K562 (cell line): ENCODE data around the gene FBXO28.

Experiments used
- ARNT ChIP-seq, 2 experiments: fragments of 450-650 bp; IDR thresholded peaks; 2 replicates each; pipeline ENCODE4 v1.6.1; 2016; ENCODE audit warnings: mild to moderate bottlenecking in 1 of 2
- ATF7 ChIP-seq: fragments of 450-650 bp; IDR thresholded peaks from 2 replicates; pipeline ENCODE4 v1.7.1; 2014; ENCODE audit warnings: mild to moderate bottlenecking, moderate library complexity
- CAMTA2 ChIP-seq: fragments of 250-450 bp; sonication (Bioruptor Pico); conservative IDR thresholded peaks from 2 replicates; pipeline ENCODE4 v1.5.1; 2022
- CREM ChIP-seq: IDR thresholded peaks from 2 replicates; pipeline ENCODE4 v1.6.1; 2014; ENCODE audit warnings: antibody characterized with exemption, low read depth
- CTCF ChIP-seq, 3 experiments: IDR thresholded peaks in 2 of 3; conservative IDR thresholded peaks in 1 of 3; 2 replicates each; pipeline ENCODE4 v1.5.1; 2011 to 2012; ENCODE audit warnings: low read length in 3 of 3, mild to moderate bottlenecking in 3 of 3, control low read depth in 2 of 3, improper control_type of control experiment in 1 of 3, inconsistent platforms in 1 of 3, low read depth in 1 of 3, mixed read lengths in 1 of 3, moderate library complexity in 1 of 3; ENCODE audit not compliant: insufficient read depth in 2 of 3
- GATA2 ChIP-seq: sonication (generic); formaldehyde crosslinking; IDR thresholded peaks from 2 replicates; pipeline ENCODE4 v1.4.0; 2020; ENCODE audit warnings: mild to moderate bottlenecking, missing genetic modification reagents
- MAFF ChIP-seq: IDR thresholded peaks from 2 replicates; pipeline ENCODE4 v1.6.1; 2012; ENCODE audit warnings: low read length, improper control_type of control experiment
- MYC ChIP-seq, 2 experiments: fragments of 250-450 bp in 1 of 2; sonication (Bioruptor Pico) in 1 of 2; IDR thresholded peaks; 2 replicates each; pipeline versions ENCODE4 v1.5.1 to v1.6.1; 2012 to 2021; ENCODE audit warnings: low read depth in 2 of 2, borderline replicate concordance in 1 of 2, improper control_type of control experiment in 1 of 2, low read length in 1 of 2, mild to moderate bottlenecking in 1 of 2, moderate library complexity in 1 of 2
- POLR2A ChIP-seq: fragments of 450-650 bp; conservative IDR thresholded peaks from 2 replicates; pipeline ENCODE4 v1.6.1; 2016
- SIRT6 ChIP-seq: IDR thresholded peaks from one replicate; pipeline ENCODE4 v1.6.1; 2012; ENCODE audit warnings: low read depth, mild to moderate bottlenecking, control low read depth, inconsistent platforms, low read length, moderate library complexity
- TRIM28 ChIP-seq: fragments of 450-650 bp; IDR thresholded peaks from 2 replicates; pipeline ENCODE4 v1.6.1; 2017
- ZKSCAN8 ChIP-seq: fragments of 200-800 bp; sonication (Bioruptor generic); IDR thresholded peaks from 2 replicates; pipeline ENCODE4 v1.6.1; 2016; ENCODE audit warnings: missing genetic modification characterization, missing compliant biosample characterization
- ZNF124 ChIP-seq: sonication (generic); formaldehyde crosslinking; IDR thresholded peaks from 2 replicates; pipeline ENCODE4 v1.8.1; 2022; ENCODE audit warnings: missing genetic modification reagents
- TF ChIP-seq, protein P1 (sequence below): sonication (generic); formaldehyde crosslinking; IDR thresholded peaks from 2 replicates; pipeline ENCODE4 v1.8.0; 2022; ENCODE audit warnings: mild to moderate bottlenecking, missing genetic modification reagents

DNA sequence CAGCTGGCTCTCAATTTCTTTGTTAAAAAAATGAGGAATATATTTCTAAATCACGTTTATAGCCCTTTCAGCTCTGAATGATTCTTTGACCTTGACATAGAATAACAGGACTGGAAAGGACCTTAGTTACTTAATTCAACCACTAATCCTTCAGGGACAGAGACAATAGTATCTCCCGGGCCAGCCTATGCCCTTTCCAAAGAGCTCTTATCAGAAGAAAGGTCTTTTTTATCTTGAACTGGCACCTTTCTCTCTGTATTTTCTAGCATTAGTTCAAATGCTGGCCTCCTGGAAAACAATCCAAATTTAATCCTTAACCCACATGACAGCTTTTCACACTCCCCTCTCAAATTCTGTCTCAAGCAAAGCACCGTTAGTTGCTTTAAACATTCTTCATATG, 44.8 kb upstream of the FBXO28 start:
- no peak for TF ChIP-seq ZKSCAN8
- TF ChIP-seq, protein P1, sequence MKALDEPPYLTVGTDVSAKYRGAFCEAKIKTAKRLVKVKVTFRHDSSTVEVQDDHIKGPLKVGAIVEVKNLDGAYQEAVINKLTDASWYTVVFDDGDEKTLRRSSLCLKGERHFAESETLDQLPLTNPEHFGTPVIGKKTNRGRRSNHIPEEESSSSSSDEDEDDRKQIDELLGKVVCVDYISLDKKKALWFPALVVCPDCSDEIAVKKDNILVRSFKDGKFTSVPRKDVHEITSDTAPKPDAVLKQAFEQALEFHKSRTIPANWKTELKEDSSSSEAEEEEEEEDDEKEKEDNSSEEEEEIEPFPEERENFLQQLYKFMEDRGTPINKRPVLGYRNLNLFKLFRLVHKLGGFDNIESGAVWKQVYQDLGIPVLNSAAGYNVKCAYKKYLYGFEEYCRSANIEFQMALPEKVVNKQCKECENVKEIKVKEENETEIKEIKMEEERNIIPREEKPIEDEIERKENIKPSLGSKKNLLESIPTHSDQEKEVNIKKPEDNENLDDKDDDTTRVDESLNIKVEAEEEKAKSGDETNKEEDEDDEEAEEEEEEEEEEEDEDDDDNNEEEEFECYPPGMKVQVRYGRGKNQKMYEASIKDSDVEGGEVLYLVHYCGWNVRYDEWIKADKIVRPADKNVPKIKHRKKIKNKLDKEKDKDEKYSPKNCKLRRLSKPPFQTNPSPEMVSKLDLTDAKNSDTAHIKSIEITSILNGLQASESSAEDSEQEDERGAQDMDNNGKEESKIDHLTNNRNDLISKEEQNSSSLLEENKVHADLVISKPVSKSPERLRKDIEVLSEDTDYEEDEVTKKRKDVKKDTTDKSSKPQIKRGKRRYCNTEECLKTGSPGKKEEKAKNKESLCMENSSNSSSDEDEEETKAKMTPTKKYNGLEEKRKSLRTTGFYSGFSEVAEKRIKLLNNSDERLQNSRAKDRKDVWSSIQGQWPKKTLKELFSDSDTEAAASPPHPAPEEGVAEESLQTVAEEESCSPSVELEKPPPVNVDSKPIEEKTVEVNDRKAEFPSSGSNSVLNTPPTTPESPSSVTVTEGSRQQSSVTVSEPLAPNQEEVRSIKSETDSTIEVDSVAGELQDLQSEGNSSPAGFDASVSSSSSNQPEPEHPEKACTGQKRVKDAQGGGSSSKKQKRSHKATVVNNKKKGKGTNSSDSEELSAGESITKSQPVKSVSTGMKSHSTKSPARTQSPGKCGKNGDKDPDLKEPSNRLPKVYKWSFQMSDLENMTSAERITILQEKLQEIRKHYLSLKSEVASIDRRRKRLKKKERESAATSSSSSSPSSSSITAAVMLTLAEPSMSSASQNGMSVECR (CRISPR knock-in tag) = no peak
- TF ChIP-seq GATA2 (CRISPR knock-in tag) = no peak
- no peak for TF ChIP-seq CAMTA2 (CRISPR knock-in tag)
- TF ChIP-seq MYC (IDR thresholded peaks at IDR 0.05; ENCODE audit: low read depth, low read length) = no peak
- TF ChIP-seq MYC (CRISPR knock-in tag; IDR thresholded peaks at IDR 0.05; ENCODE audit: borderline replicate concordance, low read depth) = no peak
- TF ChIP-seq MAFF = no peak
- TF ChIP-seq ARNT (IDR thresholded peaks at IDR 0.05) = no peak
- TF ChIP-seq TRIM28 = no peak
- TF ChIP-seq ATF7 = no peak
- TF ChIP-seq POLR2A = no peak
- no peak for TF ChIP-seq ZNF124
- no peak for TF ChIP-seq CTCF (IDR thresholded peaks at IDR 0.05 in 2 of 3, conservative IDR thresholded peaks at IDR 0.05 in 1 of 3; ENCODE audit: insufficient read depth in 2 of 3, low read depth in 1 of 3, low read length in 3 of 3)
- no peak for TF ChIP-seq SIRT6
- TF ChIP-seq CREM = no peak
